GM21360 (cell line): ENCODE data around the gene RARS1.

ENCODE experiments used
- ATAC-seq: cut with Tn5 transposase; IDR thresholded peaks from one replicate; pipeline ENCODE4 v1.9.1; 2021; ENCODE audit warnings: mild to moderate bottlenecking, moderate library complexity; ENCODE audit not compliant: unreplicated experiment

RARS1 gene

GRCh38 chr5:168486136-168486879, at the start of gene RARS1:
TSS of gene RARS1 (plus strand) at chr5:168486471. CDS start at chr5:168486499, 28 bp downstream.
- ATAC-seq: peak; percentile 83

GRCh38 chr5:168438349-168438748, 47.9 kb upstream of the RARS1 start:
- ATAC-seq: no peak

- no peak for ATAC-seq
These were observed 42.7 kb upstream of the RARS1 start for GRCh38 chr5:168443533-168443932.

- ATAC-seq: no peak
These were observed 42.1 kb upstream of the RARS1 start for GRCh38 chr5:168443950-168444700.

DNA sequence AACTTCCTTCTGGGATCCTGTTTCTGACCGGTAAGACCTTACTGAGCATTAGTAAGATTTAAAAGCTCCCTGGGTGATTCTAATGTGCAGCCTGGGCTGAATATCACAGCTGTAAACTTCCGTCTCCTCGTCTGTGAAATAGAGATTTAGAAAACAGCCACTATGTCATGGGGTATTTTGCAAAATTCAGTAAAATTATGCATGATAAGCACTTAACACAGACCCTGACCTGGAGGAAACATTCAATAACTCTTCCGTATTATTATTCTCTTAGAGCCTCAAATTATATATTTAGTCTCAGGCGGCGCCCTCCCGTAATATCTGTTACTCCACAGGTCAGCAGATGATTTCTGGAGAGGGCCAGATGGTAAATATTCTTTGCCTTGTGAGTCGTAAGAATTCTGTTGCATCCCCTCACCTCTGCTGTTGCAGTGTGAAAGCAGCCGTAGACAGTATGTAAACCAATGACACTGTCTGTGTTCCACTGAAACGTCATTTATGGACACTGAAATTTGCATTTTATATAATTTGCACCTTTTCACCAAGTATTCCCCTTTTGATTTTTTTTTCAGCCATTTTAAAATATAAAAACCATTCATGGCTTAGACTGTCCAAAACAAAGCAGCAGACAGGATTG, 39.2 kb upstream of the RARS1 start:
- ATAC-seq: no peak

- no peak for ATAC-seq
These were observed 38.5 kb upstream of the RARS1 start for GRCh38 chr5:168447808-168448207.

- no peak for ATAC-seq
These were observed 37.1 kb upstream of the RARS1 start for GRCh38 chr5:168449166-168449565.

GRCh38 chr5:168451565-168451964, 34.7 kb upstream of the RARS1 start:
- no peak for ATAC-seq

DNA sequence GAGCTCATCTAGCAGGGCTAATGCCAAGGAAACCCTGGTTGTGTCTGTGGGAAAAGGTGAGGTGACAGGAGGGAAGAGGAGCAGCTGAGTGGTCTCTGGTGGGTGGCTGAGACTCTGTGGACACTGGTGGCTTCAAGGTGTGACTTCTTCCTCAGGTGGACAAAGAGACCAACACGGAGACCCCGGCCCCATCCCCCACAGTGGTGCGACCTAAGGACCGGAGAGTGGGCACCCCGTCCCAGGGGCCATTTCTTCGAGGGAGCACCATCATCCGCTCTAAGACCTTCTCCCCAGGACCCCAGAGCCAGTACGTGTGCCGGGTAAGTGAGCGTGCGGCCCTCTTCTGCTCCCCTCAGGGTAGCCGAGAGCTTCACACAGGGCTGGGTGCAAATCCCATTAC, 31.1 kb upstream of the RARS1 start:
- no peak for ATAC-seq

DNA sequence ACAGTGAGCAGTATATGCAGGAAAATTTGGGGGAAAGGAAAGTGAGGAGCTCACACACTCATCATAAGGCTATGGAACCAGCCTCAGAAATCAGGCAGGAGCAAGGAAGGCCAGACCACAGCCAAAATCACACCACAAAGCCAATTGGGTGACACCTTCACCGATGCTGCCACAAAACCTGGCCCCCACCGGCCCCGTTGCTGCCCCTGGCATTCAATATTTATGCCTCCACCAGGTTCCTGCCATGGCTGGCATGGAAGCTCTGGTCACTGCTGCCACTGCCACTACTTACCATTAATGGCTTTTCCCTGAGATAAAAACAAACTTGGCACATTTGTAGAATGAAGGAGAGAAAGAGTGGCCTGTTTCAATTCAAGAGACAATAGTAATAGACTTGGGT, 28.7 kb upstream of the RARS1 start:
- no peak for ATAC-seq

GRCh38 chr5:168460606-168461005, 25.7 kb upstream of the RARS1 start:
- no peak for ATAC-seq

- ATAC-seq: no peak
These were observed 23.2 kb upstream of the RARS1 start for GRCh38 chr5:168463081-168463480.

GRCh38 chr5:168464214-168464613, 22.1 kb upstream of the RARS1 start:
- no peak for ATAC-seq

- ATAC-seq: no peak
These were observed 21.6 kb upstream of the RARS1 start for GRCh38 chr5:168464641-168465040.

DNA sequence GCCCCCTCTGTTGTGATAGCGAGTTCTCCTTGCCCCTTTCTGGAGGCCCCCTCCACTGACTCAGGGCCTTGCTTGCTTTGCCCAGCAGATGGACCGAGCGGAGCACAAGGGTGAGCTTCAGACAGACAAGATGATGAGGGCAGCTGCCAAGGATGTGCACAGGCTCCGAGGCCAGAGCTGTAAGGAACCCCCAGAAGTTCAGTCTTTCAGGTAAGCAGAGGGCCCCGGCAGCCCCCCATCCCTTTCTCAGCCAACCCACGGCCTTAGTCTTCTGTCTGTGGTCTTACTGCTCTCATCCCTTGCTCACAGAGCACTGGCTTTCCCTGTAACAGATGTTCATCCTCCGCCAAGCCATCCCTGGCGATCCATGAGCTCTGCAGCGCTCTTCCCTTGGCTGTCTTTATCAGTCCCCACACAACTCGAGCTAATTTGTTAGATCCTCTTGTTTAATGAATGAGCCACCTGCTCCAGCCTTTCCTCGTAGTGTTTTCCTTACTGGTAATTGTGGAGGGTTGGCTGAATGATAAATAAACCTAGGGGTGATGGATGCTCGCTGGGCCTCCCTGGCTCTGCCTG, 18.4 kb upstream of the RARS1 start:
- no peak for ATAC-seq

- no peak for ATAC-seq
These were observed 17.4 kb upstream of the RARS1 start for GRCh38 chr5:168468836-168469235.

DNA sequence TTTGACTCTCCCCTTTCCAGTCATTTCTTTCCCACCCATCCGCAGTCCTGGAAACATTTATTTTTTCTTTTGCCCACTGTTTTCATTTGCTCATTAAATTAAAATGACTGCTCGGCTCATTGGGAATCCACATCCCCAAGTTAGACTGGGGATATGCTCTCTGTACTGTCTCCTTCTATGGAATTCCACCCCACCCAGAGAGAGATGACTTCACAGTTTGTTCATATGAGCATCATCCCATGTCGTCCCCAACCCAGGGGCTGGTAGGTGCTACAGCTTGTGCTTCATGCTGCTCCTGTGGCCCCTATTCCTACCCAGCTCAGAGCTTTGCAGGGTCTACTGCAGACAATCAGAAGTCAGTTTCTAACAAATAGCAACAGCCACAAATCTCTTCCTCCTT, 16.5 kb upstream of the RARS1 start:
- ATAC-seq: no peak

GRCh38 chr5:168471785-168472184, 14.5 kb upstream of the RARS1 start:
- no peak for ATAC-seq

DNA sequence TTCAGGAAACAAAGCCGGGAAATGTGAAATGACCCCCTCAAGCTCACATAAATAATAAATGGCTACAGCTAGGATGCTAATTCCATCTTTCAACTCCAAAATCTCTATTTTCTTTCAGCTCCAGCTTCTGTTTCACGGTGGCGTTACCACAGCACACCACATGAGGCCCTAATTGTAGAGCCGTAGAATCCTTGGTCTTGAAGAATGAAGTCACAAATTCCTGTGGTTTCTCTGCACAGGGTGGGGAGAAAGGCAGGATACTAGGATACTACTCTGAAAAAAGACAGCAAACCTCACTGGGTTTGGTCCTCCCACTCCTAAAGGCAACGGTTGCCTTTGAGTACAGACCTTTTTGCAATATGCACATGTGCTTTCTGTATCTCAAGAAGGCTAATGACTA, 13.9 kb upstream of the RARS1 start:
- no peak for ATAC-seq

- no peak for ATAC-seq
These were observed 12.0 kb upstream of the RARS1 start for GRCh38 chr5:168474319-168474718.

DNA sequence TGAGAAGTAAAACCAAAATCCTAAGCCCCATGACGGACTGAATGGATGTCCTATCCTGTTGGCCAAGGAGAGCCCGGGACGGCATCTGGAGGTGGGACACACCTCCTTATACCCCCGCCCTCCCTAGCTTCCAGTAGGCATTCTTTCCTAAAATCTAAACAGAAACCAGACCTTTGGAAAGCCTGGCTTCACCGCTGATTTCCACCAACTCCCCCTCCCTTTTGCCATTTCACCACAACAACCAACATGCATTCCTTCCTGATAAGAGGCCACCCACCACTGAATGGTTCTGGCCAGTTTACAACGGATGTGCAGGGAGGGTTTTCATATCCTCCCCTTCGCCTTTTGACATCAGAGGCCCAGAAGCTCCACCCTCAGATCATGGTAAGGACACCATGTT, 9.2 kb upstream of the RARS1 start:
- no peak for ATAC-seq

DNA sequence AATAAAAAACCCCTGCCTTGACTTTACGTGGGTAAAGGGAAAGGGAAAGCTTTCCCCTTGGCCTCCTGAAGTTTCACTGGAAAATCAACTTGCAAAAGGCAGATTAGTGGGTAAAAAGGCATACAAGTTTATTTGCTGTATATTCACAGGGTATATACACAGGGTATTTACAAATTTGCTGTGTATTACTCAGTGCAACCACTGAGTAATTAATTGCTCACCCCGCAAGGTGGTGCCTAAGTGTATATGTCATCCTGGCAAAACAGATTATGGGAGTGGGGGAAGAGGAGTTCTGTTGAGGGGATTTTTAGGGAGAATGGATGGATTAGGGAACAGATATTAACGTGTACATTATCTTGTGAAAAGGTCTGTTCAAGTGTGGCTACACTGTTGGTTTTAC, 7.1 kb upstream of the RARS1 start:
- no peak for ATAC-seq
